GM19467 (cell line): ENCODE measurements around the gene CCDC87.
"Not testable (repeated sequence)": the region's sequence is repeated elsewhere in the genome, so short reads cannot be mapped to it uniquely, and the experiment has no call there.

Experiments
- ATAC-seq: cut with Tn5 transposase; IDR thresholded peaks from one replicate; pipeline ENCODE4 v1.9.1; 2021; ENCODE audit warnings: mild to moderate bottlenecking, moderate library complexity; ENCODE audit not compliant: unreplicated experiment

CCDC87 gene

GRCh38 chr11:66556086-66556485 lies 36.8 kb downstream of the CCDC87 start:
- ATAC-seq, result no peak

- no peak for ATAC-seq
Measured at GRCh38 chr11:66555416-66555815, 37.4 kb downstream of the CCDC87 start.

- ATAC-seq, result no peak
Measured at GRCh38 chr11:66554602-66555001, 38.3 kb downstream of the CCDC87 start.

- no peak for ATAC-seq
Measured at GRCh38 chr11:66550887-66551286, 42.0 kb downstream of the CCDC87 start.

GRCh38 chr11:66549696-66550095 lies 43.2 kb downstream of the CCDC87 start:
- ATAC-seq, result no peak

GRCh38 chr11:66548774-66549630 lies 43.9 kb downstream of the CCDC87 start:
- no peak for ATAC-seq

- ATAC-seq, result no peak
Measured at GRCh38 chr11:66548041-66548440, 44.8 kb downstream of the CCDC87 start.

- no peak for ATAC-seq
Measured at GRCh38 chr11:66547662-66548009, 45.2 kb downstream of the CCDC87 start.

GRCh38 chr11:66546966-66547661 lies 45.7 kb downstream of the CCDC87 start:
- no peak for ATAC-seq

GRCh38 chr11:66546368-66546965 lies 46.4 kb downstream of the CCDC87 start, which contains the start of gene ACTN3:
Gene ACTN3 (plus strand): TSS chr11:66546903. CDS start chr11:66546938, 35 bp downstream.
- ATAC-seq, result no peak

- ATAC-seq, result peak; percentile 78
Measured at GRCh38 chr11:66545701-66546367, 47.0 kb downstream of the CCDC87 start, which contains the start of gene ZDHHC24. Gene ZDHHC24 (minus strand): TSS chr11:66546048. CDS start chr11:66546003, 45 bp downstream.

GRCh38 chr11:66544952-66545351 lies 47.9 kb downstream of the CCDC87 start:
- not testable (repeated sequence) for ATAC-seq

GRCh38 chr11:66543263-66544107 lies 49.4 kb downstream of the CCDC87 start:
- no peak for ATAC-seq

- no peak for ATAC-seq
Measured at GRCh38 chr11:66542362-66542761, 50.5 kb downstream of the CCDC87 start.

- ATAC-seq, result no peak
Measured at GRCh38 chr11:66541892-66542291, 51.0 kb downstream of the CCDC87 start.

GRCh38 chr11:66540598-66540997 lies 52.3 kb downstream of the CCDC87 start:
- ATAC-seq, result not testable (repeated sequence)
